ENCODE data around the gene LGALS9.

GRCh38 chr17:27622986-27623385, 8.0 kb upstream of the LGALS9 start:
- TF ChIP-seq, protein P1, sequence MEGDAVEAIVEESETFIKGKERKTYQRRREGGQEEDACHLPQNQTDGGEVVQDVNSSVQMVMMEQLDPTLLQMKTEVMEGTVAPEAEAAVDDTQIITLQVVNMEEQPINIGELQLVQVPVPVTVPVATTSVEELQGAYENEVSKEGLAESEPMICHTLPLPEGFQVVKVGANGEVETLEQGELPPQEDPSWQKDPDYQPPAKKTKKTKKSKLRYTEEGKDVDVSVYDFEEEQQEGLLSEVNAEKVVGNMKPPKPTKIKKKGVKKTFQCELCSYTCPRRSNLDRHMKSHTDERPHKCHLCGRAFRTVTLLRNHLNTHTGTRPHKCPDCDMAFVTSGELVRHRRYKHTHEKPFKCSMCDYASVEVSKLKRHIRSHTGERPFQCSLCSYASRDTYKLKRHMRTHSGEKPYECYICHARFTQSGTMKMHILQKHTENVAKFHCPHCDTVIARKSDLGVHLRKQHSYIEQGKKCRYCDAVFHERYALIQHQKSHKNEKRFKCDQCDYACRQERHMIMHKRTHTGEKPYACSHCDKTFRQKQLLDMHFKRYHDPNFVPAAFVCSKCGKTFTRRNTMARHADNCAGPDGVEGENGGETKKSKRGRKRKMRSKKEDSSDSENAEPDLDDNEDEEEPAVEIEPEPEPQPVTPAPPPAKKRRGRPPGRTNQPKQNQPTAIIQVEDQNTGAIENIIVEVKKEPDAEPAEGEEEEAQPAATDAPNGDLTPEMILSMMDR (IDR thresholded peaks at IDR 0.05) = no peak
- no peak for TF ChIP-seq POLR2A (IDR thresholded peaks at IDR 0.05)
